HepG2 (cell line): ENCODE results near the gene RPTOR. TPM values are rescaled to one million over a fixed set of nuclear protein-coding genes. Genes with fewer than 3 reads are reported as not detected.
A peak's percentile ranks its signal among the peaks of the same experiment; 100 is the strongest.

Source experiments
- ATAC-seq: fragments of 200-7000 bp; cut with Tn5 transposase; 3 replicates; pipeline ENCODE4 v1.9.1; 2020; ENCODE audit warnings: mild to moderate bottlenecking, moderate library complexity
- BruUV-seq: library from RNA; stranded (reverse); fragments of 400-500 nt; replicated peaks from 2 replicates; lab custom pipeline; 2021; lab: Mats Ljungman, UMichigan
- CTCF ChIA-PET: fragments of 300-600 bp; formaldehyde crosslinking; extraction: SDS; loops from one replicate; lab custom pipeline; 2021; ENCODE audit warnings: low total read pairs, inconsistent platforms, low intra/inter-chr PET ratio; lab: Yijun Ruan, JAX
- POLR2A ChIA-PET: fragments of 350-600 bp; sonication (Branson Sonifier 250); formaldehyde crosslinking; loops from one replicate; lab custom pipeline; 2020; ENCODE audit warnings: antibody characterized with exemption, inconsistent platforms; lab: Yijun Ruan, JAX
- DNase-seq: peaks from one replicate; pipeline ENCODE4 v3.0.0-alpha.2; 2015; ENCODE audit warnings: low spot score
- FAIRE-seq: peaks from 3 replicates; lab custom pipeline; 2011; peaks lifted over from hg19 to GRCh38; lab: Jason Lieb, UNC
- H2AFZ ChIP-seq: one replicate; pipeline ENCODE4 v1.6.1; 2011; ENCODE audit warnings: low read length, inconsistent platforms
- H3K27ac ChIP-seq: fragments of 300-600 bp; 3 replicates; pipeline ENCODE4 v1.8.0; 2011; ENCODE audit warnings: mixed run types, mild to moderate bottlenecking, mixed read lengths, low read length, inconsistent platforms; ENCODE audit not compliant: insufficient read depth; ENCODE audit errors: extremely low read length
- H3K27me3 ChIP-seq, 2 experiments: fragments of 200-600 bp in 1 of 2; 2 replicates in 1 of 2; 3 replicates in 1 of 2; pipeline versions ENCODE4 v1.6.0 to v1.8.0; 2011; ENCODE audit warnings: low read length in 2 of 2, mild to moderate bottlenecking in 2 of 2, moderate library complexity in 2 of 2, inconsistent platforms in 1 of 2; ENCODE audit not compliant: insufficient read depth in 2 of 2, control insufficient read depth in 1 of 2
- H3K36me3 ChIP-seq, 2 experiments: fragments of 200-600 bp in 1 of 2; replicated peaks in 1 of 2; 2 replicates in 1 of 2; 3 replicates in 1 of 2; pipeline versions ENCODE4 v1.5.1 to v1.8.0; 2011; ENCODE audit warnings: low read length in 2 of 2, inconsistent platforms in 1 of 2; ENCODE audit not compliant: insufficient read depth in 2 of 2, control insufficient read depth in 1 of 2
- H3K4me1 ChIP-seq: 2 replicates; pipeline ENCODE4 v1.5.1; 2012; ENCODE audit warnings: low read length, inconsistent platforms; ENCODE audit not compliant: insufficient read depth
- H3K4me2 ChIP-seq: 2 replicates; pipeline ENCODE4 v1.6.0; 2011; ENCODE audit warnings: low read depth, low read length, inconsistent platforms
- H3K4me3 ChIP-seq, 3 experiments: fragments of 200-600 bp in 1 of 3; sonication (generic), shearing (Covaris generic) in 1 of 3; replicated peaks in 1 of 3; 2 replicates each; pipeline ENCODE4 v1.5.1; 2011 to 2016; ENCODE audit warnings: low read length in 3 of 3, inconsistent platforms in 2 of 3, low read depth in 2 of 3, mild to moderate bottlenecking in 2 of 3, control low read depth in 1 of 3, mixed read lengths in 1 of 3; ENCODE audit not compliant: insufficient read depth in 1 of 3
- H3K79me2 ChIP-seq: one replicate; pipeline ENCODE4 v1.6.1; 2011; ENCODE audit warnings: low read length, inconsistent platforms; ENCODE audit not compliant: insufficient read depth
- H3K9ac ChIP-seq: 2 replicates; pipeline ENCODE4 v1.6.0; 2011; ENCODE audit warnings: mild to moderate bottlenecking, low read depth, low read length, inconsistent platforms; ENCODE audit not compliant: insufficient read depth
- H3K9me3 ChIP-seq: 2 replicates; pipeline ENCODE4 v1.5.1; 2012; ENCODE audit warnings: mild to moderate bottlenecking, low read length
- H4K20me1 ChIP-seq: 2 replicates; pipeline ENCODE4 v1.6.0; 2011; ENCODE audit warnings: inconsistent platforms, mild to moderate bottlenecking, low read length, moderate library complexity; ENCODE audit not compliant: insufficient read depth
- AGO2 ChIP-seq: fragments of 200-400 bp; formaldehyde crosslinking; optimal IDR thresholded peaks from 2 replicates; pipeline ENCODE3; 2017; ENCODE audit warnings: mild to moderate bottlenecking, low read depth, low read length, moderate library complexity
- FOXK1 ChIP-seq: sonication (generic); formaldehyde crosslinking; IDR thresholded peaks from 2 replicates; pipeline ENCODE4 v1.4.0; 2020; ENCODE audit warnings: low read depth, missing genetic modification reagents, borderline replicate concordance
- NFKB2 ChIP-seq: sonication (generic); formaldehyde crosslinking; IDR thresholded peaks from 2 replicates; pipeline ENCODE4 v1.4.0; 2020; ENCODE audit warnings: missing genetic modification reagents, borderline replicate concordance
- PHF21A ChIP-seq: sonication (generic); formaldehyde crosslinking; IDR thresholded peaks from 2 replicates; pipeline ENCODE4 v1.5.0; 2020; ENCODE audit warnings: mild to moderate bottlenecking, missing genetic modification reagents
- SALL1 ChIP-seq: sonication (generic); formaldehyde crosslinking; IDR thresholded peaks from 2 replicates; pipeline ENCODE4 v1.8.0; 2022; ENCODE audit warnings: mild to moderate bottlenecking, missing genetic modification reagents
- ZKSCAN8 ChIP-seq: IDR thresholded peaks from 2 replicates; pipeline ENCODE4 v1.6.1; 2016; ENCODE audit warnings: borderline replicate concordance, missing genetic modification reagents, missing compliant biosample characterization
- ZNF543 ChIP-seq: sonication (generic); formaldehyde crosslinking; IDR thresholded peaks from 2 replicates; pipeline ENCODE4 v1.4.0; 2020; ENCODE audit warnings: mild to moderate bottlenecking, missing genetic modification reagents
- ZNF737 ChIP-seq: sonication (generic); formaldehyde crosslinking; IDR thresholded peaks from 2 replicates; pipeline ENCODE4 v1.5.0; 2020; ENCODE audit warnings: missing genetic modification reagents, mild to moderate bottlenecking, borderline replicate concordance
- WGBS: methylation state at CpG from one replicate; pipeline ENCODE4 v1.1.6; 2017; ENCODE audit warnings: low lambda C conversion rate; 5-methylcytosine and 5-hydroxymethylcytosine counted together
- in situ Hi-C: cut with HindIII; loops from 2 replicates; pipeline ENCODE4 v1.10.0; 2017; ENCODE audit warnings: low pct_unique_long_range_greater_than_20kb; ENCODE audit not compliant: extremely low pct_ligation_motif_present
- intact Hi-C: fragments of 100-400 bp; cut with micrococcal nuclease; formaldehyde crosslinking; loops from one replicate; pipeline ENCODE4 v1.10.0; 2022; ENCODE audit not compliant: unreplicated experiment
- polyA plus RNA-seq, 8 experiments: library from polyadenylated mRNA; depleted of rRNA in 3 of 8; stranded (reverse) in 7 of 8; unstranded in 1 of 8; fragments of >200 nt; fragmentation: Illumina TruSeq in 4 of 8; extraction: Trizol in 4 of 8; gene quantifications; 2 replicates each; pipeline versions ENCODE4 v1.2.1 to v1.2.3, GENCODE V29; 2011 to 2016; ENCODE audit warnings: low read depth in 4 of 8, missing spikeins in 1 of 8, mixed read lengths in 1 of 8; ENCODE audit not compliant: insufficient read depth in 1 of 8
- total RNA-seq, 5 experiments: library from RNA; depleted of rRNA; stranded (reverse); fragments of >200 nt; fragmentation: Illumina TruSeq; extraction: Trizol; gene quantifications; 2 replicates each; pipeline ENCODE4 v1.2.3, GENCODE V29; 2016; ENCODE audit warnings: low read depth in 1 of 5
- TF ChIP-seq, protein P1 (sequence below): sonication (generic); formaldehyde crosslinking; IDR thresholded peaks from 2 replicates; pipeline ENCODE4 v1.4.0; 2020; ENCODE audit warnings: missing genetic modification reagents, borderline replicate concordance
- TF ChIP-seq, protein P2 (sequence below): sonication (generic); formaldehyde crosslinking; IDR thresholded peaks from 2 replicates; pipeline ENCODE4 v1.4.0; 2020; ENCODE audit warnings: mild to moderate bottlenecking, low read depth, missing genetic modification reagents
- TF ChIP-seq, protein P3 (sequence below): sonication (generic); formaldehyde crosslinking; IDR thresholded peaks from 2 replicates; pipeline ENCODE4 v1.5.0; 2020; ENCODE audit warnings: mild to moderate bottlenecking, low read depth, missing genetic modification reagents, borderline replicate concordance
- TF ChIP-seq, protein P4 (sequence below): sonication (generic); formaldehyde crosslinking; IDR thresholded peaks from 2 replicates; pipeline ENCODE4 v1.8.1; 2023; ENCODE audit warnings: mild to moderate bottlenecking, missing genetic modification reagents

Gene RPTOR
- total and polyA plus RNA-seq, 2 of the 13 experiments (the other 11 are each of a cell fraction or from before 2014, with no cell fraction given) = 6.6 to 25.3 TPM

DNA sequence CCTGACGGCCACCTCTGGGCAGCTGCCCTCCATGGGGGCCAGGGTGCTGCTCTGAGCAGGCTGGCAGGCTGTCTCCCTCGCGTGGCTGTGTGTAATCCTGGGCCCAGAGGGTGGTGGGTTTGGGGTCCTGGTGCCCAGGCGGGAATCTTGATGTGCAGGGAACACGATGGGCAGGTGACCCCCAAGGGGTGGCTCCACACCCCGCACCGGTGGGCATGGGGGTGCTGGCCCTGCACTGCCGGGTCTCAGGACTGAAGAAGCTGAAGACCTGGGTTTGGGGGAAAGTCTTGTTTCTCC, 455.6 kb downstream of the RPTOR start (continued):
- TF ChIP-seq, protein P1, sequence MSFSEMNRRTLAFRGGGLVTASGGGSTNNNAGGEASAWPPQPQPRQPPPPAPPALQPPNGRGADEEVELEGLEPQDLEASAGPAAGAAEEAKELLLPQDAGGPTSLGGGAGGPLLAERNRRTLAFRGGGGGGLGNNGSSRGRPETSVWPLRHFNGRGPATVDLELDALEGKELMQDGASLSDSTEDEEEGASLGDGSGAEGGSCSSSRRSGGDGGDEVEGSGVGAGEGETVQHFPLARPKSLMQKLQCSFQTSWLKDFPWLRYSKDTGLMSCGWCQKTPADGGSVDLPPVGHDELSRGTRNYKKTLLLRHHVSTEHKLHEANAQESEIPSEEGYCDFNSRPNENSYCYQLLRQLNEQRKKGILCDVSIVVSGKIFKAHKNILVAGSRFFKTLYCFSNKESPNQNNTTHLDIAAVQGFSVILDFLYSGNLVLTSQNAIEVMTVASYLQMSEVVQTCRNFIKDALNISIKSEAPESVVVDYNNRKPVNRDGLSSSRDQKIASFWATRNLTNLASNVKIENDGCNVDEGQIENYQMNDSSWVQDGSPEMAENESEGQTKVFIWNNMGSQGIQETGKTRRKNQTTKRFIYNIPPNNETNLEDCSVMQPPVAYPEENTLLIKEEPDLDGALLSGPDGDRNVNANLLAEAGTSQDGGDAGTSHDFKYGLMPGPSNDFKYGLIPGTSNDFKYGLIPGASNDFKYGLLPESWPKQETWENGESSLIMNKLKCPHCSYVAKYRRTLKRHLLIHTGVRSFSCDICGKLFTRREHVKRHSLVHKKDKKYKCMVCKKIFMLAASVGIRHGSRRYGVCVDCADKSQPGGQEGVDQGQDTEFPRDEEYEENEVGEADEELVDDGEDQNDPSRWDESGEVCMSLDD (CRISPR knock-in tag) = no peak
- TF ChIP-seq AGO2 = peak; percentile 49
- TF ChIP-seq, protein P2, sequence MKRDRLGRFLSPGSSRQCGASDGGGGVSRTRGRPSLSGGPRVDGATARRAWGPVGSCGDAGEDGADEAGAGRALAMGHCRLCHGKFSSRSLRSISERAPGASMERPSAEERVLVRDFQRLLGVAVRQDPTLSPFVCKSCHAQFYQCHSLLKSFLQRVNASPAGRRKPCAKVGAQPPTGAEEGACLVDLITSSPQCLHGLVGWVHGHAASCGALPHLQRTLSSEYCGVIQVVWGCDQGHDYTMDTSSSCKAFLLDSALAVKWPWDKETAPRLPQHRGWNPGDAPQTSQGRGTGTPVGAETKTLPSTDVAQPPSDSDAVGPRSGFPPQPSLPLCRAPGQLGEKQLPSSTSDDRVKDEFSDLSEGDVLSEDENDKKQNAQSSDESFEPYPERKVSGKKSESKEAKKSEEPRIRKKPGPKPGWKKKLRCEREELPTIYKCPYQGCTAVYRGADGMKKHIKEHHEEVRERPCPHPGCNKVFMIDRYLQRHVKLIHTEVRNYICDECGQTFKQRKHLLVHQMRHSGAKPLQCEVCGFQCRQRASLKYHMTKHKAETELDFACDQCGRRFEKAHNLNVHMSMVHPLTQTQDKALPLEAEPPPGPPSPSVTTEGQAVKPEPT = peak; percentile 5; the same call in 1 of the 2 replicates
- TF ChIP-seq NFKB2 (CRISPR knock-in tag) = 0 out of 2 replicates have a peak, but pooled peaks have one; percentile 13

DNA sequence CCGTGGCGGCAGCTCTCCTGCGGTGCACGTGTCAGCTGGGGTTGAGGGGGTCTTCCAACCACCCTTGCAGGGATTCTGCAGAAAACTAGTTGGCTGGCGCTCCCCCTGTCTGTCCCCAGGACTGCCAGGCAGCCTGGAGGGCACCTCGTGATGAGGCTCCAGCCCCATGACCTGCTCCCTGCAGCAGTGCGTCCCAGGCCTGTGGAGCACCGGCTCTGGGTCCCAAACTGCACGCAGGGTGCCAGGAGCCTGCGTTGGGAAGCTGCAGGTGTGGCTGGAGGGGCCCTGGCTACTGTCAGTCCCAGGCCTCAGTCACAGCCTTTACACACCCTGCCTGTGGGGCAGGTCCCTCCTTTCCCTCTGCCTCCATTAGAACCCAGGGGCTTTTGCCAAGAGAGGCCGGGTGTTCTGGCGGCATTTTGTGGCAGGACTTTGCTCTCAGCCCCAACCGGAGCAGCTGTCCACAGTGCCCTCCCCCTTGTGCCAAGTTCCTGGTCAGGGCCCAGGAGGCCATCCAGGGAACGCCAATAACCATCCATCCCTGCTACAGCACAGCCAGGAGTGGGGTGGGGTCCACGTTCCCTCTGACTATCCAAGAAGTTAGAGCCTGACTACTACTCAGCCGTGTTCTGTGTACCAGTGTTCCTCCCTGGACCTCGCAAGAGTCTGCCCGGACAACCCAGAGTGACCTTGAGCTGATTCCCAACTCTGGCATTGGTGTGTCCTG, 456.2 kb downstream of the RPTOR start:
- Histone ChIP-seq H3K4me3 (peak overlapping the region in 1 of 3 experiments; percentile 29; a peak in 1 of 6 replicates), H3K4me2 (peak overlapping the region; percentile 61), H3K27me3 (peaks cover 7 to 33% of the 10 kb centered on the region in 2 experiments; a peak in 4 of 5 replicates), H3K36me3 (peaks cover 21 to 37% of the 10 kb centered on the region in 2 experiments; a peak in 4 of 5 replicates), H3K9me3 (no peaks in the 10 kb centered on the region), H3K4me1 (peaks cover 39% of the 10 kb centered on the region), H3K9ac (peak overlapping the region; percentile 16; the same call in 1 of the 2 replicates), H2AFZ (no peak overlapping the region), H3K27ac (no peak overlapping the region), H4K20me1 (0 out of 2 replicates have a peak, but pooled peaks cover 4% of the 10 kb centered on the region), H3K79me2 (no peaks in the 10 kb centered on the region)
- in situ Hi-C loops (no loop called here), intact Hi-C loops (no loop called here)
- BruUV-seq = no TSS peak
- POLR2A ChIA-PET = interaction anchor here (0.9 to 2.0 kb wide), 8 partner anchors 8 to 238 kb away, joined by 3 to 10 read pairs (median 4); partner anchors contain the start of genes CHMP6, NDUFAF8 and TEPSIN
- DNase-seq = peak; percentile 37
- FAIRE-seq = peak; percentile 79
- ATAC-seq = peak; percentile 55
- WGBS = 45% methylated on average over 16 of the region's 18 CpGs
- CTCF ChIA-PET = no interaction called here
- TF ChIP-seq FOXK1 = no peak
- 0 out of 2 replicates have a peak, but pooled peaks have one; percentile 7 for TF ChIP-seq ZNF543 (CRISPR knock-in tag)
- TF ChIP-seq SALL1 (CRISPR knock-in tag) = 0 out of 2 replicates have a peak, but pooled peaks have one; percentile 10
- TF ChIP-seq, protein P3, sequence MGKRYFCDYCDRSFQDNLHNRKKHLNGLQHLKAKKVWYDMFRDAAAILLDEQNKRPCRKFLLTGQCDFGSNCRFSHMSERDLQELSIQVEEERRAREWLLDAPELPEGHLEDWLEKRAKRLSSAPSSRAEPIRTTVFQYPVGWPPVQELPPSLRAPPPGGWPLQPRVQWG (CRISPR knock-in tag) = no peak
- TF ChIP-seq, protein P4, sequence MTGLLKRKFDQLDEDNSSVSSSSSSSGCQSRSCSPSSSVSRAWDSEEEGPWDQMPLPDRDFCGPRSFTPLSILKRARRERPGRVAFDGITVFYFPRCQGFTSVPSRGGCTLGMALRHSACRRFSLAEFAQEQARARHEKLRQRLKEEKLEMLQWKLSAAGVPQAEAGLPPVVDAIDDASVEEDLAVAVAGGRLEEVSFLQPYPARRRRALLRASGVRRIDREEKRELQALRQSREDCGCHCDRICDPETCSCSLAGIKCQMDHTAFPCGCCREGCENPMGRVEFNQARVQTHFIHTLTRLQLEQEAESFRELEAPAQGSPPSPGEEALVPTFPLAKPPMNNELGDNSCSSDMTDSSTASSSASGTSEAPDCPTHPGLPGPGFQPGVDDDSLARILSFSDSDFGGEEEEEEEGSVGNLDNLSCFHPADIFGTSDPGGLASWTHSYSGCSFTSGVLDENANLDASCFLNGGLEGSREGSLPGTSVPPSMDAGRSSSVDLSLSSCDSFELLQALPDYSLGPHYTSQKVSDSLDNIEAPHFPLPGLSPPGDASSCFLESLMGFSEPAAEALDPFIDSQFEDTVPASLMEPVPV = peak; percentile 51; the same call in 1 of the 2 replicates
- TF ChIP-seq ZKSCAN8 = no peak
- peak; percentile 61 for TF ChIP-seq PHF21A (CRISPR knock-in tag)
- 0 out of 2 replicates have a peak, but pooled peaks have one; percentile 51 for TF ChIP-seq ZNF737 (CRISPR knock-in tag)
